A673 (cell line): ENCODE measurements around the gene P2RX1. TPM values are rescaled to one million over a fixed set of nuclear protein-coding genes. Genes with fewer than 3 reads are reported as not detected.

Experiments
- BruUV-seq: library from RNA; stranded (reverse); fragments of 400-500 nt; replicated peaks from 2 replicates; lab custom pipeline; 2021; lab: Mats Ljungman, UMichigan
- CTCF ChIA-PET: fragments of 300-600 bp; sonication (Branson Sonifier 250); formaldehyde crosslinking; loops from one replicate; lab custom pipeline; 2022; ENCODE audit warnings: antibody characterized with exemption; lab: Charles Lee
- POLR2A ChIA-PET: fragments of 300-600 bp; sonication (Branson Sonifier 250); formaldehyde crosslinking; loops from one replicate; lab custom pipeline; 2022; ENCODE audit warnings: antibody characterized with exemption; ENCODE audit not compliant: low non-redundant PET; lab: Charles Lee
- DNase-seq: peaks from one replicate; pipeline ENCODE4 v3.0.0-alpha.2; 2015; ENCODE audit warnings: low spot score
- H3K27ac ChIP-seq: fragments of 200-600 bp; sonication (generic); 2 replicates; pipeline ENCODE4 v1.5.1; 2016; ENCODE audit warnings: mixed run types, low read depth, mild to moderate bottlenecking, mixed read lengths, antibody characterized with exemption, low read length; ENCODE audit not compliant: poor library complexity, severe bottlenecking
- H3K27me3 ChIP-seq: fragments of 200-600 bp; sonication (generic); replicated peaks from 2 replicates; pipeline ENCODE4 v1.6.1; 2017; ENCODE audit warnings: mixed run types, low read depth, mild to moderate bottlenecking, mixed read lengths, antibody characterized with exemption, low read length; ENCODE audit not compliant: insufficient read depth, poor library complexity
- H3K36me3 ChIP-seq: fragments of 200-600 bp; sonication (generic); 2 replicates; pipeline ENCODE4 v1.6.1; 2016; ENCODE audit warnings: mixed run types, mild to moderate bottlenecking, mixed read lengths, antibody characterized with exemption, low read length; ENCODE audit not compliant: insufficient read depth, poor library complexity, severe bottlenecking
- H3K4me1 ChIP-seq: fragments of 200-600 bp; sonication (generic); 2 replicates; pipeline ENCODE4 v1.6.1; 2017; ENCODE audit warnings: mixed run types, mild to moderate bottlenecking, mixed read lengths, antibody characterized with exemption, low read length; ENCODE audit not compliant: insufficient read depth, poor library complexity, severe bottlenecking
- H3K4me3 ChIP-seq: fragments of 200-600 bp; sonication (generic); 2 replicates; pipeline ENCODE4 v1.5.1; 2016; ENCODE audit warnings: low read depth, mixed run types, mild to moderate bottlenecking, mixed read lengths, low read length; ENCODE audit not compliant: poor library complexity, severe bottlenecking
- H3K9me3 ChIP-seq: fragments of 200-600 bp; sonication (generic); 2 replicates; pipeline ENCODE4 v1.6.1; 2016; ENCODE audit warnings: mixed run types, low read depth, mild to moderate bottlenecking, mixed read lengths, antibody characterized with exemption, low read length; ENCODE audit not compliant: poor library complexity, severe bottlenecking
- EZH2 ChIP-seq: fragments of 200-600 bp; sonication (generic); IDR thresholded peaks from 2 replicates; pipeline ENCODE4 v1.6.1; 2017; ENCODE audit warnings: borderline replicate concordance, low read depth, mild to moderate bottlenecking, mixed read lengths, antibody characterized with exemption, low read length; ENCODE audit not compliant: poor library complexity, severe bottlenecking
- intact Hi-C: fragments of 100-400 bp; cut with micrococcal nuclease; formaldehyde crosslinking; loops from one replicate; pipeline ENCODE4 v1.10.0; 2022; ENCODE audit not compliant: unreplicated experiment
- total RNA-seq: library from RNA; stranded (reverse); gene quantifications from 2 replicates; pipeline ENCODE4 v1.2.3, GENCODE V29; 2021
- TF ChIP-seq, protein P1 (sequence below): fragments of 300-800, 200-600 bp; sonication (generic); conservative IDR thresholded peaks from 2 replicates; pipeline ENCODE4 v1.5.1; 2017; ENCODE audit warnings: low read depth, mild to moderate bottlenecking, antibody characterized with exemption, low read length, moderate library complexity, mixed read lengths

Gene P2RX1
- total RNA-seq, 1 experiment from 2014 or later: 0.24 TPM

DNA sequence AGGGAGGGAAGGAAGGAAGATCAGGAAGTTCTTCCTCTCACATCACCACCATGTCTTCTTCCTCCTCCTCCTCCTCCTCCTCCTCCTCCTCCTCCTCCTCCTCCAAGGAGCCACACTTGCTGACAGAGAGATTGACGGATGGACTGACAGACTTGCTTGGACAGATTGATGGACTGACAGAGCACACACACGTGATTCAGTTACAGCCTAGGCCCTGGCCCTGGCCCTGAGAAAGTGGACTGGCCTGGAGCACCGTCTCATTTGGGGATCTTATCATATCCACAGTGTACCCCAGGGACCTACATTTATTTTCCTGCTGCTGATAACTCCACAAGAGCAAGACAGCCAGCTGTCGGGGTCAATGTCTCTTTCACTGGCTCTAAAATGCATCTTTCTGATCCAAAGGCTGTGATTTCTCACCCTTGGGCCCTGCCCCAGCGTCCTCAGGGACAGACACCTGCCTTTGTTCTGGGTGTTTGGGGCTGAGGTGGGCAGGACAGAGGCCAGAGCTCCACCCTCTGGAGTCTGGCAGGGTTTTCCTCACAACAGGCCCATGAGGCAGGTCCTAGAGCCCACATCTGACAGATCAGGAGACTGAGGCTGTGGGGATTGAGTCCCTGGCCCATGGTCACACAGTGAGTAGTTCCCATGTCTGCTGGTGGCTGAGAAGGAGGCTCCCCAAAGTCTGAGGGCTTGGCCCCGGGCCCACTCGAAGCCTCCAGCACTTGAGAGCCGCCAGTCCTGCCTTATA, 2.3 kb upstream of the P2RX1 start:
- no TSS peak for BruUV-seq
- no peak for TF ChIP-seq EZH2
- TF ChIP-seq, protein P1, sequence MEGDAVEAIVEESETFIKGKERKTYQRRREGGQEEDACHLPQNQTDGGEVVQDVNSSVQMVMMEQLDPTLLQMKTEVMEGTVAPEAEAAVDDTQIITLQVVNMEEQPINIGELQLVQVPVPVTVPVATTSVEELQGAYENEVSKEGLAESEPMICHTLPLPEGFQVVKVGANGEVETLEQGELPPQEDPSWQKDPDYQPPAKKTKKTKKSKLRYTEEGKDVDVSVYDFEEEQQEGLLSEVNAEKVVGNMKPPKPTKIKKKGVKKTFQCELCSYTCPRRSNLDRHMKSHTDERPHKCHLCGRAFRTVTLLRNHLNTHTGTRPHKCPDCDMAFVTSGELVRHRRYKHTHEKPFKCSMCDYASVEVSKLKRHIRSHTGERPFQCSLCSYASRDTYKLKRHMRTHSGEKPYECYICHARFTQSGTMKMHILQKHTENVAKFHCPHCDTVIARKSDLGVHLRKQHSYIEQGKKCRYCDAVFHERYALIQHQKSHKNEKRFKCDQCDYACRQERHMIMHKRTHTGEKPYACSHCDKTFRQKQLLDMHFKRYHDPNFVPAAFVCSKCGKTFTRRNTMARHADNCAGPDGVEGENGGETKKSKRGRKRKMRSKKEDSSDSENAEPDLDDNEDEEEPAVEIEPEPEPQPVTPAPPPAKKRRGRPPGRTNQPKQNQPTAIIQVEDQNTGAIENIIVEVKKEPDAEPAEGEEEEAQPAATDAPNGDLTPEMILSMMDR: no peak
- POLR2A ChIA-PET: no interaction called here
- CTCF ChIA-PET: no interaction called here
- Histone ChIP-seq H3K4me1 (peaks cover 9% of the 10 kb centered on the region), H3K36me3 (no peaks in the 10 kb centered on the region), H3K9me3 (no peaks in the 10 kb centered on the region), H3K27me3 (no peaks in the 10 kb centered on the region), H3K27ac (no peak overlapping the region), H3K4me3 (no peak overlapping the region)
- no peak for DNase-seq
- intact Hi-C loops: loop anchor here (10.0 kb wide), 3 partner anchors 156 to 496 kb away; no protein-coding TSS in a partner anchor

DNA sequence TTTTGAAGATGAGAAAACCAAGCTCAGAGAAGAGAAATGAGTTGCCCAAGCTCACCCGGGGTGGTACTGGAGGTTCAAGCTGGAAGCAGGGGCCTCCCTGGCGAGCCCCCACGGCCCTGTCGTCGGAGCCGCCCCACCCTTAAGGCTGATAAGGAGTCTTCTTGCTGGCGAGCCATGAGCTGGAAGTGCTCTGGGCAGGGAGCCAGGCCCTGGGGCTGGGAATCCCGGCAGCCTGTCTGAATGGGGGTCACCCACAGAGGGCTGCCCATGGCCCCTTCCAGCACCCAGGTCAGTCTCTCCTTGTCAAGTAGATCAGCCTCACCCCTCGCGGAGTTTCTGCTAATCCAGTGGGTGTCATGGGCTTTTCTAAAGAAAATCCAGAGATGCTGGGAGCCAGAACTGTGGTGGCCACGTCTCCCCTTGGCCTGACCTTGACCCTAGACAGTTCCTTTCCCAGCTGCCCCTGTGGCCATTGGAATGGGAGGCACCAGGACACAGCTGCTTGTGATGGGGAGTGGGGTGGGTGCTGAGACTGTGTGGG, 1.2 kb upstream of the P2RX1 start:
- H3K36me3 ChIP-seq: no peaks in the 10 kb centered on the region
- DNase-seq: no peak
- no peaks in the 10 kb centered on the region for H3K27me3 ChIP-seq
- no peak overlapping the region for H3K4me3 ChIP-seq
- H3K4me1 ChIP-seq: peaks cover 9% of the 10 kb centered on the region
- no peak overlapping the region for H3K27ac ChIP-seq
- H3K9me3 ChIP-seq: no peaks in the 10 kb centered on the region
- intact Hi-C loops: loop anchor here (10.0 kb wide), 3 partner anchors 157 to 497 kb away; no protein-coding TSS in a partner anchor
- BruUV-seq: no TSS peak
- no peak for TF ChIP-seq EZH2
- TF ChIP-seq, protein P1: no peak
- POLR2A ChIA-PET: no interaction called here
- CTCF ChIA-PET: interaction anchor here (0.6 kb wide), 2 partner anchors 83 to 137 kb away, joined by 4 to 8 read pairs; no protein-coding TSS in a partner anchor

DNA sequence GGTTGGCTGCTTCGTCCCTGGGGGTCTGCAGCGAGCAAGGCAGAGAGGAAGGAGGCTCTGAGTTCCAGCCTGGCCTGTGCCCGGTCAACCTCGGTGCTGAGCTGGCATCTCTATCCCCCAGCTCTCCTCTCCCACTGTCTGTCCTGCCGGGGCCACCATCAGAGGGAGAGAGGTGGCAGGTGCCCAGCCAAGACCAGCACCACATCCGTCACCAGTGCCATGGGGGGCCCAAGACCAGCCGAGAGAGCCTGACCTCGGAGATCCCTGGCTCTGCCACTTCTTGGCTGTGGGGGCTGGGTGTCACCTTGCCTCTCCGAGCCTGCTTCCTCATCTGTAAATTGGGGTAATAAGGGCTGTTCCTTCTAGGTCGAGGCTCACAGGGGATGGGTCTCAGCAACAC, 560 bp upstream of the P2RX1 start:
- intact Hi-C loops: loop anchor here (10.0 kb wide), 3 partner anchors 158 to 498 kb away; no protein-coding TSS in a partner anchor
- Histone ChIP-seq H3K27ac (no peak overlapping the region), H3K36me3 (no peaks in the 10 kb centered on the region), H3K4me1 (peaks cover 9% of the 10 kb centered on the region), H3K9me3 (no peaks in the 10 kb centered on the region), H3K27me3 (no peaks in the 10 kb centered on the region), H3K4me3 (no peak overlapping the region)
- no peak for TF ChIP-seq EZH2
- TF ChIP-seq, protein P1: no peak
- POLR2A ChIA-PET: no interaction called here
- DNase-seq: no peak
- BruUV-seq: no TSS peak
- CTCF ChIA-PET: interaction anchor here (0.6 kb wide), 1 partner anchor 137 kb away, joined by 8 read pairs; no protein-coding TSS in a partner anchor
